Prostate gland (tissue), 2 donors: ENCODE measurements around the gene ARHGEF2.

ENCODE experiments used
- CTCF ChIP-seq, 4 experiments: fragments of 200-600 bp in 2 of 4; fragments of 450-650 bp in 2 of 4; sonication (generic) in 2 of 4; IDR thresholded peaks; 1 replicate in 3 of 4; 2 replicates in 1 of 4; pipeline ENCODE4 v1.5.1; 2016 to 2019; ENCODE audit warnings: antibody characterized with exemption in 4 of 4, mild to moderate bottlenecking in 2 of 4, moderate library complexity in 2 of 4
- POLR2AphosphoS5 ChIP-seq: sonication (generic); formaldehyde crosslinking; IDR thresholded peaks from one replicate; pipeline ENCODE4 v1.6.1; 2017; ENCODE audit warnings: antibody characterized with exemption

GRCh38 chr1:155947741-155948140, 30.6 kb downstream of the ARHGEF2 start:
- TF ChIP-seq POLR2AphosphoS5 (no peak), CTCF (IDR thresholded peaks at IDR 0.05) (no peak)
